Ecto neural progenitor cell (in vitro differentiated cells): ENCODE data around the gene SETD6.

Experiments
- DNase-seq: peaks from one replicate; pipeline ENCODE4 v3.0.0-alpha.2; 2018; ENCODE audit warnings: low spot score

SETD6 gene

GRCh38 chr16:58508671-58509251, 6.6 kb upstream of the SETD6 start:
- no peak for DNase-seq

GRCh38 chr16:58509256-58510096, 5.8 kb upstream of the SETD6 start:
- peak; percentile 42 for DNase-seq

- DNase-seq = no peak
Measured at GRCh38 chr16:58510097-58510775, 5.1 kb upstream of the SETD6 start.

GRCh38 chr16:58510776-58511628, 4.3 kb upstream of the SETD6 start:
- DNase-seq = peak; percentile 45

GRCh38 chr16:58511933-58512815, 3.1 kb upstream of the SETD6 start:
- DNase-seq = peak; percentile 89

GRCh38 chr16:58513874-58514273, 1.4 kb upstream of the SETD6 start:
- DNase-seq = no peak

- DNase-seq = peak; percentile 65
Measured at GRCh38 chr16:58515871-58516767, 802 bp downstream of the SETD6 start.

GRCh38 chr16:58516768-58517107, 1.4 kb downstream of the SETD6 start:
- DNase-seq = peak; percentile 45

GRCh38 chr16:58518083-58518979, 3.0 kb downstream of the SETD6 start:
- DNase-seq = no peak

GRCh38 chr16:58518980-58519368, 3.7 kb downstream of the SETD6 start:
- DNase-seq = no peak

GRCh38 chr16:58519707-58520106, 4.4 kb downstream of the SETD6 start:
- no peak for DNase-seq

- DNase-seq = no peak
Measured at GRCh38 chr16:58530179-58530578, 14.9 kb downstream of the SETD6 start.

GRCh38 chr16:58532414-58532813, 17.1 kb downstream of the SETD6 start:
- no peak for DNase-seq

GRCh38 chr16:58533751-58534470, 18.6 kb downstream of the SETD6 start:
- no peak for DNase-seq

- no peak for DNase-seq
Measured at GRCh38 chr16:58535100-58535499, 19.8 kb downstream of the SETD6 start.

GRCh38 chr16:58536278-58536677, 21.0 kb downstream of the SETD6 start:
- no peak for DNase-seq

- no peak for DNase-seq
Measured at GRCh38 chr16:58537124-58537906, 22.0 kb downstream of the SETD6 start.

GRCh38 chr16:58541711-58542110, 26.4 kb downstream of the SETD6 start:
- no peak for DNase-seq
